ENCODE data around the gene ZNF408.
"Not testable (repeated sequence)": the region's sequence is repeated elsewhere in the genome, so short reads cannot be mapped to it uniquely, and the experiment has no call there.

The ZNF408 gene
- total RNA-seq, result 21.1 to 21.8 reads per million in 2 donors

- DNase-seq, result peak; percentile 78
Measured at GRCh38 chr11:46700241-46701077, at the start of gene ZNF408, which contains the start of gene ARHGAP1. ZNF408 (plus strand) TSS chr11:46701031; CDS start chr11:46701048, 17 bp downstream. ARHGAP1 (minus strand) TSS chr11:46700619; CDS start chr11:46696107, 4,512 bp downstream.

DNA sequence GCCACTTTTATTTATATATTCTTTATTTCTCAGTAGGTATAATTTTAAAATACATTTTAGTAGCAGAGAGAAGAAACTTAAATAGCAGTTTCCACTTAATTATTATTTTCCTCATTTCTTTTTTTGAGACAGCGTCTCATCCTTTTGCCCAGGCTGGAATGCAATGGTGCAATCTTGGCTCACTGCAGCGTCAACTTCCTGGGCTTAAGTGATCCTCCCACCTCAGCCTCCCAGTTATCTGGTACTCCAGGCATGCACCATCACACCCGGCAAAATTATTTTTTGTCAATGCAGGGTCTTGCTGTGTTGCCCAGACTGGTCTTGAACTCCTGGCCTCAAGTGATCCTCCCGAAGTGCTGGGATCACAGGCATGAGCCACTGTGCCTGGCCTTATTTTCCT is 45.2 kb upstream of the ZNF408 start:
- DNase-seq, result no peak

DNA sequence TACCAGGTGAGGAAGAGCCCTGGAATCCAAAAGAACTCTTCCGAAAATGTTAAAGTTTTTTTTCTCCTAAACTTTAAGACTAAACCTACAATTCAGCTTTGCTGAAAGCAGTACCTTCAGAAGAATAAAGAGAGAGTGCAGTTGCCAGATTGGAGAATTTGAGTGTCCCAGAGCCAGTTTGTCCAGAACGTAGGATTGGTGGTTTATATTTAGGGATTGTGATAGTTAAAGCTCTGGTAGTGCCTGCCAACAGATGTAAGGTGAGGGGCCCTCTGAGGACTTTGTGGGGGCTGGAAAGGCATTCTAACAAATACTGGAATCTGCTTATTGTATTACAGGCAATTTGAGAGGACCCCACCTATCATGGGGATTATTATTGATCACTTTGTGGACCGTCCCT is 43.6 kb upstream of the ZNF408 start:
- no peak for DNase-seq

GRCh38 chr11:46658259-46658658 is 42.6 kb upstream of the ZNF408 start:
- DNase-seq, result no peak

DNA sequence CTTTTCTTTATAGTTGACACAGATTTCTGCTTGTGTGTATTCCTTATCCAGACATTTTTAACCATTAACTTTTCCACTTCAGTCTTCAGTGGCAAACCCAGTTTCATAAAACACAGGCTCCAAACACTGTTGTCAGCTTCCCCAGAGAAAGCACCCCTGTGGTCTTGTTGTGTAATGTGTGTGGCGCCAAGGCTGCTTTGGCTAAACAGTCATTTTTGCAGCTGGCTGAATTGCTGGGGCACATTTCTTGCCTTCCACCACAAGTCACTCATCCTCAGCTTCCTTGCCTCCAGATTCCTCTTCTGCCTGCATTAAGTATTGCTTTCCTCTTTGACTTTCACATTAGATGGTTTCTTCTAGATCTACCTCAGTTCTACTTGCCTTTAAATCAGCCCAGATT is 40.9 kb upstream of the ZNF408 start:
- no peak for DNase-seq

GRCh38 chr11:46661836-46662235 is 39.0 kb upstream of the ZNF408 start:
- no peak for DNase-seq

- no peak for DNase-seq
Measured at GRCh38 chr11:46662366-46662765, 38.5 kb upstream of the ZNF408 start.

DNA sequence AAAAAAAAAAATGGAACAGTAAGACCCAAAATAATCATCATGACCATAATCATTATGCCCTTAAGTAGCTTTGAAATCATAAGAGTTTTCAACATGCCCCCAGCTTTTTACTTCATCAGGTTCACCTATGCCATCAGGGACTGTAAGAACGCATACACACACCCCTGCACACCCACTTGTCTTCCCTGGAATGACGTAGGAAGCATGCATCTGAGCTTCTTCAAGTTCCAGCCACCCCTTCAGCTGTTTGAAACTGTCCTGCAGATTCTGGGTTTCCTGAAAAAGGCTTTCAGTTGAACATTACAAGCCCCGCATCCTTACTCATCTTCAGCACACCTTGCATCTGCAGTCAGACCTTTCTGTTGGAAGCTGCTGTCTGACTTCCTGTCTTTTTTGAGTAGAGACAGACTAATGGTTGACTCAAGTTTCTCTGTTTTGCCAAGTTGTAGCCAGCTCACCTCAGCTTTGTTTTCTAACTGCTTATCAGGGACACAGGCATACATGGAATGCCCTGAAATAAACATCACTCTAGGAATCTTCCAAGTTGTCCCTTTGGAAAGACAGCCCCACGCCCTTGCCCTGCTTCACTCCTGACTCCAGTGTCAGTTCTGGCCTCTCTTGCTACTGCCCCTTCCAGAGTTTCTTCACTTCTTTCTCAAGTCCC is 37.4 kb upstream of the ZNF408 start:
- DNase-seq, result no peak

DNA sequence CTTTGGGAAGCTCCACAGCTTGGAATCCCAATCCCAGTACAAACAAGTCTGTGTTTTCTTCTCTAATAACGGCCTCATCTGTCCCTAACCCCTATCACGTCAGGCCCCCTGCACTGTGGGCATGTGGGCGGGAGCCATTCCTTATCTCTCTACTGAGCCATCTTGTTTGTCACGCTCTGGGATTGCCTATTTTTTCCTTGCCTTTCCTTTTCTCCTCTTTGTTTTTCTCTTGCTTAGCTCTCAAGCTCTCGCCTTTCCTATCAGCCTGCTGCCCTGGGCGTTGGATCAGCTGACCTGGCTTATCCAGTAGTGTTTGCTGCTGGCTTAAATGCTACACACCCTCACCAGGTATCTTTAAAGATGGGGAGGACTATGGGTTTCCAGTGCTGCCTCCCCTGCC is 36.2 kb upstream of the ZNF408 start:
- no peak for DNase-seq

- no peak for DNase-seq
Measured at GRCh38 chr11:46665356-46665755, 35.5 kb upstream of the ZNF408 start.

DNA sequence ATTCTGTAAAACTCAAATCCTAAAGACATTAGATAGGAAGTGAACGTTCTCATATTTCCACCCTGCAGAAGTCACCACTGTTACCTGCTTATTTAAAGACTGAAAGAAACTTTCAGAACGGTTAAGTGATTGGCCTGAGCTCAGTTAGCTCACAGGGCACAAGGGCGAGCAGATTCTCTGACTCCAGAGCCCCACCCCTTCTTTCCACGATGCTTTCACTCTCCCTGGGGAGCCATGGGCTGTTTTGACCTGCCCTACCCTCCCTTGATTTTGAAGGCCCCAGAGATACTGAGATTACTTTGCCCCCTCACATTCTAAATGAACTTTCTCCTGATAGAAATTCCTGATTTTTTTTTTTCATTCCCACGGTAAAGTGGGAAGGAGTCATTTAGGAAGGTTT is 34.3 kb upstream of the ZNF408 start:
- no peak for DNase-seq

DNA sequence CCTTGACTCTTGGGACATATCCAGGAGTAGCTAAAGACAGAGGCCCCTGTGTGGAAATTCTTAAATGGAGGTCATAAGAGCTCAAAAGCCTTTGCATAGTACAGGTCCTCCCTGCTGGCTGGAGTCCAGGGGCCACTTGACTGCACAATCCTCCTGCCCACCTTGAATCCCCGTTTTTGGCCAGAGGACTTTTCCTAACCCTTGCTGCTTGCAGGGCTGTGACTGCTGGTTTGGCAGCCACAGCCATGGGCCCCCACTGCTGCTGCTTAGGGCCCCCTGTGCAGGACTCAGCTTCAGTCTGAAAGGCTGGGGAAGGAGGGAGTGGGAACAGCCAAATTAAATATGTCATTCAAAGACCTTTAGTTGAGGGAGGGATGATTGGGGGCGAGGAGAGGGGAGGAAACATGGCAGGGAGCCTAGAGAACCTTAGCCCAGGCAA is 33.8 kb upstream of the ZNF408 start:
- no peak for DNase-seq

DNA sequence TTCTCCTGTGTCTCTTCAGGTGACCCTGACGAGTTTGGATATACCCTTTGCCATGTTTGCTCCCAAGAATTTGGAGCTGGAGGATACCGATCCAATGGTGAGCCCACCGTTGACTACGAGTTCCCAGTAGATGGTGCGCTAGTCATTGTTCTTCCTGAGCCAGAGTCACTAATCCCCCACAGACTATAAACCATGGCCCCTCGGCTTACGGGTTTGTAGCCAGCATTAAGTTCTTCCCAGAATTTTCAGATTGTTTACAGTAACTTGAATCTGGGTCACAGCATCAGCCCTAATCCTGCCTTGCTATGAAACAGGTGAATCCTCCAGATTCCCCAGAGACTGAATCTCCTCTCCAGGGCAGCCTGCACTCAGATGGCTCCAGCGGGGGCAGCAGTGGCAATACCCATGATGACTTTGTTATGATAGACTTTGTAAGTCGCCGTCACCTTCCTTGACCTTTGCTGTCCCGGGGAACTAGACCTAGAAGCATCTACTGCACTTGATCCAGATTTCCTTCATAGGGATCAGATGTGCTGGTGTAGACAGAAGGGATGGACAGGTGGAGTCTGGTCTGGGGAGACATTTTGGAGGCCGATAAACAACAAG is 32.2 kb upstream of the ZNF408 start:
- DNase-seq, result no peak

DNA sequence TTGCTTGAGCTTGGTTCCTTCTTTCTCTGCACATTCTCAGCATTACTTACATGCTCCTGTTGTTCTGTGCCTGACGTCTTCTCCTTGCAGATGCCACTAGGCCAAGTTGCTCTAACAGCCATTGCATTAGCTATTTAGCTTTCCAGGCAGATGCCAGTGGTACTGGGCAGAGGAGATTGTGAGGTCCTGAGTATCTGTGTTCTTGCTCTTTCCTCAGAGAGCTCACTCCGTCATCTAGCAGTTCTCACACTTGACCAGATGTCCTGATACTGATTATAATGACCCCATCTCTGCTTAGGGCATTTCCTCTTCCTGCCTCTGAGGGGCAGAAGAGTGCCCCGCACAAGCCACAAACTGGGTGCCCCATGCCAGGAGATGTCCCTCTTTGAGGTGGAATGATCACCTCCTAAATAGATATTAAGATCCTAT is 31.1 kb upstream of the ZNF408 start:
- DNase-seq, result no peak

DNA sequence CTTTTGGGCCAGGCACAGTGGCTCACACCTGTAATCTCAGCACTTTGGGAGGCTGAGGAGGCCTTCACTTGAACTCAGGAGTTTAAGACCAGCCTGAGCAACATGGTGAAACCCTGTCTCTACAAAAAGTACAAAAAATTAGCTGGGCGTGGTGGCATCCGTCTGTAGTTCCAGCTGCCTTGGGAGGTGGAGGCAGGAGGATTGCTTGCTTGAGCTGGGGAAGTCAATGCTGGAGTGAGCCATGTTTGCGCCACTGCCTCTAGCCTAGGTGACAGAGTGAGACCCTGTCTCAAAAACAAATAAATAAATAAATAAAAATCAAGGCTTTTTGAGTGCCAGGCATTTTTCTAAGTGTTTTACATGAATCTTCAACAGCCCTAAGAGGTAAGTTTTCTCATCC is 30.3 kb upstream of the ZNF408 start:
- DNase-seq, result not testable (repeated sequence)

- DNase-seq, result no peak
Measured at GRCh38 chr11:46671958-46672315, 28.9 kb upstream of the ZNF408 start.

DNA sequence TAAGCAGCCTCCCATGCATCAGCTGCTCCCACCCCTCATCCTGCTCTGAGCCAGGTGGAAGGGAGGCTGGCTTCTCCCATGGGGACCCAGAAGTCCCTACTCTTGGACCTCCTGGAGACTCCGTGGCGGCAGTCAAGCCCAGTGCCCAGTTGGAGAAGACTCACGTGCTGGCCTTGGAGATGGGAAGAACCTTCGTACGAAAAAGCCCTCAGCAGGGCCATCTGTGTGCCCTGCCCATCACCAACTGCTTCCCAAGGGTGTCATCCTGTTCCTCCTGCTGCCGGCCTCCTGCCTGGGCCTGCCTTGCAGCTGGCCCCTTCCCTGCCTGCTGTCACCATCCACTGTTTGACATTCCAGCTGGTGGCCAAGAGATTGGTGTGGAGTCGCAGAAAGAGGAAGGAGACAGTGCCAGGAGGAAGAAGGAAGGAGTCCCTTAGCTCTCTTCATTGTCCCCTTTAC is 28.4 kb upstream of the ZNF408 start:
- DNase-seq, result no peak

DNA sequence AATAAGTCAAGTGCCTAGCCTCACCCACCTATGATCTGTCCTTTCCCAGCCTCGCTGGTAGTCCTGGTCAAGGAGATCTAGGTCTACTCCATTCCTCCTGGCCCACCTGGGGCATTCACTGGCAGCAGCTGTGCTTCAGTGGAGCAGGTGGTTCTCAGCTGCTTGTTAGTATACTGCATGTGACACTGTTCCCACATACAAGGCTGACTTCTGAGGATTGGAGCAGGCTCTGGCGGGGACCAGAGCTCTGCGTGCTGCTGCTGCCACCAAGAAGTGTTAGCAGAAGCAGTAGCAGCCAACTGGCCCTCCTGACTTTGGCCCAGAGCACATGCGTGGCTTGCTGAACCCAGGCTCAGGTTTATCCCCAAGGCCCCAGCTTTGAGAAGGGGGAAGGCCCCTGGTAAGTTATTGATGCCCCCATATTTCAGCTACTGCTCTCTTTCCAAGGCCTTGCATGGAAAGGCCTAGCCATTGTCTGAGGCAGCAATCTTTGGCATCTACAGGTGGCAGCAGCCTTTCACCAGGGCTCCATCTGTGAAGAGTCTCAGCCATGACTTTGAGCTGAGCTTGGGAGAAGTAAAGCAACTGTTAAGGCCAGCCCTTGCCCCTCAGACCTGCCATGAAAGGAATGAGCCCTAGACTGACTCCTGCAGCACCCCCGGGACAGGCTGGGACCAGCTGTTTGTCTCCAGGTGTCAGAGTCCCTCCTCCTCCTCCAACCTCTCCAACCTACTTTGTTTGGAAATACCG is 26.9 kb upstream of the ZNF408 start:
- DNase-seq, result no peak

DNA sequence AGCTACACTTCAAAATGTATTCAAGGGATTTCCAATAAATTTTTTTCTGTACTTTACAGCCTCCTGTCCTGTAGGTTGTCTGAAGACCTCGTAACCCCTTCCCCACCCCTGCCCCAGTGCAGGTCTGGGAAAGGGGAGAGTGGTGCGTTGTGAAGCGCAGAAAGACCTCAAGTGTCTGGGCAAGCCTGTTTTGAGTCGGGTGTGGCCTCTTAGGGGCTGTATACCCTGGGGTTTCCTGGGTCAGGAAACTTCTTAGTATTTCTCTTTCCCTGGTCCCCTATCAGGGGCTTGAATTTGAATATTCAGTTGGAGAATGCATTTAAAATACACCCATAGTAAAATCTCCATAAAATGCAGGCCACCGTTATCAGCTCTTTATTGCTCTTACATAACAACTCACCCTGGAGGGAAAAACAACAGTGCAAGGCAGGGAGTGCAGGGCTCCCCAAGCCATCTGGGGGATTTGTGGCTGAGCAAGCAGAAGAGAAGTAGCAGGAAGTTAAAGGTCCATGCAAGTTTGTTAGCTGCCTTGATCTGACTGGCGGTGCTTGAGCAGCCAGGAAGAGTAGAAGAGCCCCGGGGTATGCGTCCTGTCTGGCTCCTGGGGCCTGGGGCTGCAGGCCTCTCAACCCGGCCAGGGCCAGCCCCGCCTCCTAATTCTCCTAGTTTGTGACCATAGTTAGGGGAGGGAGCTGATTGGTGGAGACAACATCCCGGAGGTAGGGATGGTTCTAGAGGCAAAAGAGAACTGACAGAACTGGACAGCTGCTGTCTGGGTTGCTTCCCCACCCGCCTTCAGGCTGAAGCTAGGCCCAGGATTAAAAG is 26.2 kb upstream of the ZNF408 start:
- no peak for DNase-seq

DNA sequence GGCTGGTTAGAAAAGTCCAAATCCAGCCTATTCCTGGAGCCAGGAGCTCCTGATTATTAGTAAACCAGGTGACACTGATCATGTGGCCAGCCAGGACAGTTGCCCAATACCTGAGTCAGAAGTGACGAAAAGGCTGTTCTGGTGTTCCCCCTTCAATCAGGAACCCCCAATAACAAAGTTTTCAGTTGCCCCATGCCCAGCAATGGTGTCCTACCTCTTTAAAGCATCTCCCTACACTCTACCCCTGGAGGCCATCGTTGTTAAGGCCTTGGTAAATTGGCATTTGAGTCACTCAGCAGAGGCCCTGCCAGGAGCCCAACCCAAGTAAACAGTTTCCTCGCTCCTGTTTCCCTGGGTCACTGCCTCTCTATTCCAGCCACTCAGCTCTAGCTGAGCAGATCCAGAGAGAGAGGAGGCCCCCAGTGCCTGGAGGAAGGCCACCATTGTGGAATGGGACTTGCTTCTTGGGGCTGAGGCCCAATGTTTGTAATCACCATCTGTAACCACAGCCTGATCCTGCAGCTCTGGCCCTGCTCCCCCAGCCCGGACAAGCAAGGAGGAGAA is 25.5 kb upstream of the ZNF408 start:
- no peak for DNase-seq

GRCh38 chr11:46675949-46676348 is 24.9 kb upstream of the ZNF408 start:
- DNase-seq, result no peak

All from activated gamma-delta T cell (primary cell).